GM21367 (cell line): ENCODE results near the gene SAMD11.
A peak's percentile ranks its signal among the peaks of the same experiment; 100 is the strongest.
"Not testable (repeated sequence)": the region's sequence is repeated elsewhere in the genome, so short reads cannot be mapped to it uniquely, and the experiment has no call there.

Experiments
- ATAC-seq: cut with Tn5 transposase; IDR thresholded peaks from one replicate; pipeline ENCODE4 v1.9.1; 2021; ENCODE audit not compliant: unreplicated experiment

The SAMD11 gene

DNA sequence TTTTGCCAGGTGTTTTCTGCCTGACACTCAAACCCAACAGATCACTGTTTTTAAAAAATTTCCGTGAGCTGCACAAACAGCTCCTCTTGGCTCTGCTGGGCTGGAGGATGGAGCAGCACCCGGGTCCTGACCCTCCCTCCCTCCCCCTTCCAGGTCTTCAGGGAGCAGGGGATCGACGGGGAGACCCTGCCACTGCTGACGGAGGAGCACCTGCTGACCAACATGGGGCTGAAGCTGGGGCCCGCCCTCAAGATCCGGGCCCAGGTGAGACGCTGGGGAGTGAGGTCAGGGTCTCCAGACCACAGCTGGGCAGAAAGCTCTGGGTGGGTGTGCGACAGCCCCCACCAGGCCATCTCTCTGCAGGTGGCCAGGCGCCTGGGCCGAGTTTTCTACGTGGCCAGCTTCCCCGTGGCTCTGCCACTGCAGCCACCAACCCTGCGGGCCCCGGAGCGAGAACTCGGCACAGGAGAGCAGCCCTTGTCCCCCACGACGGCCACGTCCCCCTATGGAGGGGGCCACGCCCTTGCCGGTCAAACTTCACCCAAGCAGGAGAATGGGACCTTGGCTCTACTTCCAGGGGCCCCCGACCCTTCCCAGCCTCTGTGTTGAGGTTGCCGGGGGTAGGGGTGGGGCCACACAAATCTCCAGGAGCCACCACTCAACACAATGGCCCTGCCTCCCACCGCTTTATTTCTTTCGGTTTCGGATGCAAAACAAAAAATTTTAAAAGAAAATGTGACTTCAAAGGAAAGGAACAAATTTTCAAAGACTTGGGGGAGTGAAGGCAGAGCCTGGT is 20.0 kb downstream of the SAMD11 start:
- no peak for ATAC-seq

- ATAC-seq: no peak
These were observed 20.9 kb downstream of the SAMD11 start for GRCh38 chr1:944341-945325.

DNA sequence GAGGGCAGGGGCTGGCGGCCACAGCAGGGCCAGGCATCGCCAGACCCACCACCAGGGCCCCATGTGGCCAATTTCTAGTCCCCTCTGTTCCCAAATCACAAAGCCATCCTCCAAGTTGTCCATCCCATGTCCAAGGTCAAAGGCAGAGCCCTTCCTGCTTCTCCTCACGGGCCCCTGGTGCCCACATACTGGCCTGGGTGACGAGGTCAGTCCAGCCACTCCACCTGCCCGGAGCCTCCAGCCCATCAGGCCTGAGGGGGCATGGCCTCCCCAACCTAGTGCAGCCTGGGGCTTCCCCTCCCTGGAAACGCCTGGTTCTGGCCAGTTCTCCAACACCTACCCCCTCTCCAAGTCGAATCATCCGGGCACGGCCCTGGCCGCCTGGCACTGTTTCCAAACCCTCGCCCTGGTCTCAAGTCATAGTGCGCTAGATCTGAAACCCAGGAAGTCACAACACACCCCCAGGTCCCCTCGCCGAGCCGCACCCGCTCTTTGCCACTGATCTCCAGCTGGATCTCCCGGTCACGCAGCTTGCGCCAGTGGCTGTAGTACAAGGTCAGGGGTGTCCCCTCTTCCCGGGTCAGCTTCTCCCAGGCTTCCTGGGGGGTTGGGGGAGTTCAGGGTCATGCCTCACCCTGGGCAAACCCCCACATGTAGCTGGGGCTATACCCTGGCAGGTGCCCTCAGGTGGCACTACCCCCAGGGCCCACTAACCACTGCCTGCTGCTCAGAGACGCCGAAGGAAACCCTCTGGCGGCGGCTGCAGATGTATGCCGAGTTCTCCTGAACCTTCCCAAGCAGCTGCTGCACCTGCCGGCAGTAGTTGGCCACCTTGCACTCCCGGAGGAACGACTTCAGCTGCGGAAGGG is 22.2 kb downstream of the SAMD11 start:
- no peak for ATAC-seq

DNA sequence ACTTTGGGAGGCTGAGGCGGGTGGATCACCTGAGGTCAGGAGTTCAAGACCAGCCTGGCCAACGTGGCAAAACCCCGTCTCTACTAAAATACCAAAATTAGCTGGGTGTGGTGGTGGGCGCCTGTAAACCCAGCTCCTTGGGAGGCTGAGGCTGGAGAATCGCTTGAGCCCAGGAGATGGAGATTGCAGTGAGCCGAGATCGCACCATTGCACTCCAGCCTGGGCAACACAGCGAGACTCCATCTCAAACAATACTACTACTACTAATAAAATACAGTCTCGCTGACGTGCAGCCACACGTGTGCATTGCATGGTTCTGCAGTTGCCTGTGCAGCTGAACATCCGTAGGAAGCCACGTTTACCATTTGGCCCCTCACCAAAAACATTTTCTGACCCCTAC is 23.1 kb downstream of the SAMD11 start:
- not testable (repeated sequence) for ATAC-seq

DNA sequence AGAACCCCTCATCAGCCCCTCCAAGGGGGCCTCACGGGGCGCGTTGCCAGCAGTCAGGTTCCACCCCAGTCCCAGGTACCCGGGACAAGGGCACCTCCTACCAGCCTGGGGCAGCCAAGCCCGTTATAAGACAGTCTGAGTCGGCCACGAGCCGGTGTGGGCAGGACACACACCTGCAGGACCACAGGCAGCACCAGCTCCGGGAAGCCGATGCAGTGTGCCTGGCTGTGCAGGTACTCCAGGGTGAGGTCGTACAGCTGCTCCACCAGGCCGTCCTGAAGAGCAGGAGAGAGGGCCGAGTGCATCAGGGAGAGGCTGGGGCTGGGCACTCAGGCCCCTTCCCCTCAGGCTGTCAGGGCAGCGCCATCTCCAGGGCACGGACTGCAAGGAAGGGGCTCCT is 24.2 kb downstream of the SAMD11 start:
- ATAC-seq: no peak

DNA sequence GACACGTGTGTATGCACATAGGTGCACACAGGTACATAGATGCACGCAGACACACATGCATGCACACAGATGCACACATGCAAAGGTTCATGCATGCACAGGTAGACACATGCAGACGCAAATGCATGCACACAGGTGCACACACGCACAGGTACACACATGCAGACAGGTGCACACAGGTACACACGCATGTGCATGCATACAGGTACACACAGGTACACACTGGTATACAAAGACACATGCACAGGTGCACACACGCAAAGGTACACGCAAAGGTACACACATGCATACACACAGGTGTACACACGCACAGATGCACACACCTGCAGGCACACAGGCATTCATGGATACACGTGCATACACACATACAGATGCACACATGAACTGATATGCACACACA is 26.5 kb downstream of the SAMD11 start:
- ATAC-seq: no peak

DNA sequence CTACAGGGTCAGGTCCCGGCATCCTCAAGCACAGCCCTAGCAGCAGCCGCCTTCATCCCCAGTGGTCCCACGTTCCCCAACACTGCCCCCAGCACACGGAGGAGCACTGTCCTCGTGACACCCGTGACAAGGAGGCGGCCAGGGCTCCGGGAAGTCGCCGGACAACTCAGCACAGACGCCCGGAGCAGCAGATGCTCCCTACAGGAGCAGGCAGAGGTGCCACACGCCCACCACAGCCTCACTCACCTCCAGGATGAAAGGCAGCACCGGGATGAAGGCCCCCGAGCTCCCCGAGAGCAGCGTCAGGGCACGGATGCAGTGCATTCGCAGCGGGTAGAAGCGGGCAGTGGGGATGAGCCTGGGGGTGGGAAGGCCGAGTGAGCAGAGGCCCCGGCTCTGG is 27.2 kb downstream of the SAMD11 start:
- ATAC-seq: no peak

- ATAC-seq: no peak
These were observed 27.6 kb downstream of the SAMD11 start for GRCh38 chr1:951364-951763.

DNA sequence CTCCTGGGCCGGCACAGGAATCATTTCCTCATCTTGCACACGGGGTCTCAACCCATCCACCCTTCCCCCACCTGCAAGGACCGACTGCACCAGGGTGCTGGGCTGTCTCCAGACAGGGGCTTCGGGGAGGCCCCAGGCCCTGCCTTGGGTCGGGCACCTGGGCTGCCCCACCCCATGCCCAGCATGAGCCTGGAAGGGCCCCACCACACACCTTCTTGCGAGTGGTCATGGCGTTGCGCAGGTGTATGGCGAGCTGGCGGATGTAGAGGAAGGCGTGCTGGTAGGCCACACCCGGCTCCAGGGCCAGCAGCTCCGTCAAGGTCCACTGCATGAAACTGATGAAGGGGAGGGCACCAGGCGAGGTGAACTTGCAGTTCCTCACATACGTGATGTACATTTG is 28.5 kb downstream of the SAMD11 start:
- ATAC-seq: no peak

GRCh38 chr1:952603-953002 is 28.9 kb downstream of the SAMD11 start:
- ATAC-seq: no peak

DNA sequence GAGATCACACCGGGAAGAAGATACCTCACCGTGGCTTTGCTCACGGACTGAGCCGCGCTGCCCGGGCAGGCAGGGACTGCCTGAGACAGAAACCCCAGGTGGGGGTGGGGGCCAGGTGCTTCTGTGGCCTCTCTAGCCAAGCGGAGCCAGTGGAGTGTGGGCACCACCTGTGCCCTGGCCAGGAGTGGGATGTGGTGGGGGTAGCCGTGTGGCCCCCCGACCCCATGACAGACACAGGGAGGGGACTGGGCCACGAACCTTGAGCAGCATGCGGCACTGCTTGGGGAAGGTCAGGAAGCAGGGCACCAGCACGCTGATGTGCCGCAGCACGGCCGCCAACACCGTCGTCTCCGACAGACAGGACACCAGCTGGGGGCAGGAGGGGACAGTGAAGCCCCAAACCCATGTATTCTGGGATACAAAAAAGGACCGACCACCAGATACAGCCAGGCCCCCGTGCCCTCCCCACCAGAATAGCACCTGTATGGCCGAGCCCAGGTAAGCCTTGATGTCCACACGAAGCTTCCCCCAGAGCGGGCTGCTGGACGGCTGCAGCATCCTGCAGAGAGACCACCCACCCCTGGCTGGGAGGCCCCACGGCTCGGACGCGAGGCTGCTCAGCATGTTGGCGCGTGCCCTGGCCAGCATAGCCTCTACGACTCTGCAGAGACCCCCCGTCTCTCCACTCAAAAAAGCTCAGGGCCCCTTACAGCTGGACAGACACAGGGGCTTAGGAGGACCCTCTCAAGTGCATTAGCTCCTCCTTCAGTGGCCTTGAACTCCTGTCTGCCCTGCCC is 30.0 kb downstream of the SAMD11 start:
- no peak for ATAC-seq

- ATAC-seq: no peak
These were observed 31.2 kb downstream of the SAMD11 start for GRCh38 chr1:954927-955326.

GRCh38 chr1:955474-955873 is 31.8 kb downstream of the SAMD11 start:
- ATAC-seq: no peak

DNA sequence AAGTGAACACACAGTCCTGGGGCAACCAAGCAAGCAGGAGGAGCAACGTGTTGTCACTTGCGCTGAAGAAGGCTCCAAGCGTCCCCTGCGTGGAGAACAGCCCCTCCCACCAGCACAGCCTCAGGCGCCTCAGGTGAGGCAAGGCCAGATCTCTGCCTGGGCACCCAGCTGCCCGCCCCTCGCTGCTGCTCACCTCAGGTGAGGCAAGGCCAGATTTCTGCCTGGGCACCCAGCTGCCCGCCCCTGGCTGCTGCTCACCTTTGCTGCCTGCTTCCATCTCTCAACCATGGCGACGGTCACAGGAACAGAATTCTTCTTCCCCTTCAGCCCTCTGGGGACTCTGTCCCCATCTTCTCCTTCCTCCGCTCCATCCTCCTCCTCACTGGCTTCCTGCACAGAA is 32.9 kb downstream of the SAMD11 start:
- ATAC-seq: no peak

GRCh38 chr1:958823-959730 is 35.4 kb downstream of the SAMD11 start, which contains the start of gene NOC2L:
TSS of gene NOC2L (minus strand) at chr1:959256. CDS start at chr1:959240, 16 bp downstream.
- peak; percentile 45 for ATAC-seq

GRCh38 chr1:959731-960362 is 36.1 kb downstream of the SAMD11 start:
- ATAC-seq: no peak

DNA sequence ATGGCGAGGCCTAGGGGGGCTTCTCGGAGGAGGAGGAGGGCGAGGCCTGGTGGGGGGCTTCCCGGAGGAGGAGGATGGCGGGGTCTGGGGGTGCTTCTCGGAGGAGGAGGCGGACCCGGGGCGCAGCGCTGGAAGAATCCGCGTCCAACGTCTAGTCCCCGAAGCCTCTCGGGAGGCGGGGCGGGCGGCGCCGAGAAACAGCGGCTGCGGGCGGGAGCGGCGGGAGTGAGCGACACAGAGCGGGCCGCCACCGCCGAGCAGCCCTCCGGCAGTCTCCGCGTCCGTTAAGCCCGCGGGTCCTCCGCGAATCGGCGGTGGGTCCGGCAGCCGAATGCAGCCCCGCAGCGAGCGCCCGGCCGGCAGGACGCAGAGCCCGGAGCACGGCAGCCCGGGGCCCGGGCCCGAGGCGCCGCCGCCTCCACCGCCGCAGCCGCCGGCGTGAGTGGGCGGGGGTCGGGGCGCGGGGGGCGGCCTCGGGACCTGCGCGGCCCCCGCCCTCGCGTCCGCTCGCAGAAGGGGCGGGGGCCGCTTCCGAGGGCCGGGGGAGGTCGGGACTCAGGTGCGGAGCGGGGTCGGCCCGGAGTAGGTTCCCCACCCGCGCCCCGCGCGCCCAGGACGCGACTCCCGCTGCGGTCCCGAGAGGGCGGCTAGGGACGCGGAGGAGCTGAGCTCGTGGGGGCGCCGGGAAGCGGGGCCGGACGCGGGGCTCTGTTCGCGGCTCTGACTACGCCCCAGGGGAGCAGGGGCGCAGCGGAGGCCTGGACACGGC is 36.8 kb downstream of the SAMD11 start, which contains the start of gene KLHL17:
TSS of gene KLHL17 (plus strand) at position 222 of the 769 bp plus-strand sequence. CDS start at position 332, 110 bp downstream.
- no peak for ATAC-seq
